Activated CD8-positive, alpha-beta memory T cell treated with anti-CD3 and anti-CD28 coated beads, Interleukin-2, amount 50 U/mL, for 1 hour (primary cell): ENCODE results near the gene COG5.

Experiments used
- DNase-seq: peaks from one replicate; pipeline ENCODE4 v3.0.0-alpha.2; 2020; ENCODE audit errors: extremely low read depth

The COG5 gene

GRCh38 chr7:107463139-107464078 is 100.3 kb downstream of the COG5 start:
- no peak for DNase-seq

GRCh38 chr7:107461938-107462533 is 101.7 kb downstream of the COG5 start:
- no peak for DNase-seq

GRCh38 chr7:107453388-107453787 is 110.3 kb downstream of the COG5 start:
- no peak for DNase-seq

- DNase-seq: no peak
Measured at GRCh38 chr7:107450970-107451369, 112.8 kb downstream of the COG5 start.

- no peak for DNase-seq
Measured at GRCh38 chr7:107446988-107447387, 116.7 kb downstream of the COG5 start.

- no peak for DNase-seq
Measured at GRCh38 chr7:107446531-107446930, 117.2 kb downstream of the COG5 start.

GRCh38 chr7:107442678-107443077 is 121.0 kb downstream of the COG5 start:
- DNase-seq: no peak

GRCh38 chr7:107441581-107442422 is 121.9 kb downstream of the COG5 start:
- DNase-seq: no peak

- no peak for DNase-seq
Measured at GRCh38 chr7:107439025-107439424, 124.7 kb downstream of the COG5 start.

GRCh38 chr7:107435749-107436148 is 128.0 kb downstream of the COG5 start:
- DNase-seq: no peak

- DNase-seq: no peak
Measured at GRCh38 chr7:107432261-107432660, 131.5 kb downstream of the COG5 start.

GRCh38 chr7:107430057-107430456 is 133.7 kb downstream of the COG5 start:
- DNase-seq: no peak

- DNase-seq: no peak
Measured at GRCh38 chr7:107428642-107429041, 135.1 kb downstream of the COG5 start.

- DNase-seq: no peak
Measured at GRCh38 chr7:107427462-107427861, 136.3 kb downstream of the COG5 start.

- DNase-seq: no peak
Measured at GRCh38 chr7:107414198-107414597, 149.5 kb downstream of the COG5 start.

GRCh38 chr7:107408349-107408748 is 155.4 kb downstream of the COG5 start:
- no peak for DNase-seq

GRCh38 chr7:107405559-107405958 is 158.2 kb downstream of the COG5 start:
- DNase-seq: no peak

GRCh38 chr7:107404740-107405537 is 158.8 kb downstream of the COG5 start:
- no peak for DNase-seq

- DNase-seq: no peak
Measured at GRCh38 chr7:107398161-107398560, 165.6 kb downstream of the COG5 start.

- no peak for DNase-seq
Measured at GRCh38 chr7:107396990-107397389, 166.7 kb downstream of the COG5 start.

- no peak for DNase-seq
Measured at GRCh38 chr7:107396081-107396480, 167.6 kb downstream of the COG5 start.
